Measurements from ENCODE around the gene PPT2. TPM values are rescaled to one million over a fixed set of nuclear protein-coding genes. Genes with fewer than 3 reads are reported as not detected.

Gene PPT2
- total RNA-seq, 1 experiment from 2014 or later: 38.2 TPM

DNA sequence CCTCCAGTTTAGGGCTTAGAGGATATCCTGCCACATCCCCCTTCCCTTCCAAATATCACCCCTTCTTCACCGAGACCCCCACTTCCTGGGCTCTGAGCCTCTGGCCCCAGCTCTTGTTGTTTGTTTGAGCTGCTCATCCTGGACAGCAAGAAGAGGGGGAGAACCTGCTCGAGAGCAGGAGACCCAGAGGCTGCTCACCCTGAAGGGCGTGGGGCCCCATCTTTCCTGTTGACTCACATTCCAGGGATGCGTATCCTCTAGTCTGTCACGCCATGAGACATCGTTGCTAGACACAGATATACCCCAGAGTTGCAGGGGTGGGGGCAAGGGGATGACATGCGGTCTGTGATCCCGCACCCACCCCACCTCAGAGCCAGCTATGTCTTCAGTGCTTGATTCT, 39.1 kb upstream of the PPT2 start:
- Histone ChIP-seq H3K27me3 (ENCODE audit: insufficient read depth, low read depth) (no peaks in the 10 kb centered on the region), H3K9me3 (ENCODE audit: insufficient read depth, low read depth) (no peaks in the 10 kb centered on the region), H3K27ac (no peak overlapping the region), H3K9me2 (ENCODE audit: insufficient read depth) (no peaks in the 10 kb centered on the region), H3F3A (ENCODE audit: insufficient read depth, low read depth) (peaks cover 20% of the 10 kb centered on the region), H3K4me1 (replicated peaks; ENCODE audit: insufficient read depth) (peaks cover 21% of the 10 kb centered on the region; the same call in 1 of the 2 replicates), H3K79me2 (ENCODE audit: low read depth) (no peaks in the 10 kb centered on the region), H3K4me3 (no peak overlapping the region), H4K20me1 (ENCODE audit: insufficient read depth) (no peaks in the 10 kb centered on the region; the same call in 1 of the 2 replicates), H2AFZ (no peak overlapping the region), H3K36me3 (ENCODE audit: low read depth) (peaks cover 9% of the 10 kb centered on the region; the same call in 1 of the 2 replicates), H3K4me2 (0 out of 2 replicates have a peak overlapping the region, but pooled peaks have one; percentile 22)
- POLR2A ChIA-PET (ENCODE audit: unreplicated experiment): interaction anchor here (0.6 kb wide), 2 partner anchors 11 to 21 kb away, joined by 3 to 4 read pairs; no protein-coding TSS in a partner anchor
- BruUV-seq (replicated peaks): no TSS peak
- DNase-seq: peak; percentile 39 to 60
- no peak for TF ChIP-seq EZH2 (IDR thresholded peaks at IDR 0.05; ENCODE audit: low read depth)
- TF ChIP-seq, protein P1, sequence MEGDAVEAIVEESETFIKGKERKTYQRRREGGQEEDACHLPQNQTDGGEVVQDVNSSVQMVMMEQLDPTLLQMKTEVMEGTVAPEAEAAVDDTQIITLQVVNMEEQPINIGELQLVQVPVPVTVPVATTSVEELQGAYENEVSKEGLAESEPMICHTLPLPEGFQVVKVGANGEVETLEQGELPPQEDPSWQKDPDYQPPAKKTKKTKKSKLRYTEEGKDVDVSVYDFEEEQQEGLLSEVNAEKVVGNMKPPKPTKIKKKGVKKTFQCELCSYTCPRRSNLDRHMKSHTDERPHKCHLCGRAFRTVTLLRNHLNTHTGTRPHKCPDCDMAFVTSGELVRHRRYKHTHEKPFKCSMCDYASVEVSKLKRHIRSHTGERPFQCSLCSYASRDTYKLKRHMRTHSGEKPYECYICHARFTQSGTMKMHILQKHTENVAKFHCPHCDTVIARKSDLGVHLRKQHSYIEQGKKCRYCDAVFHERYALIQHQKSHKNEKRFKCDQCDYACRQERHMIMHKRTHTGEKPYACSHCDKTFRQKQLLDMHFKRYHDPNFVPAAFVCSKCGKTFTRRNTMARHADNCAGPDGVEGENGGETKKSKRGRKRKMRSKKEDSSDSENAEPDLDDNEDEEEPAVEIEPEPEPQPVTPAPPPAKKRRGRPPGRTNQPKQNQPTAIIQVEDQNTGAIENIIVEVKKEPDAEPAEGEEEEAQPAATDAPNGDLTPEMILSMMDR (conservative IDR thresholded peaks at IDR 0.05): no peak
- CTCF ChIA-PET: interaction anchor here (1.0 kb wide), 1 partner anchor 35 kb away, joined by 3 read pairs; no protein-coding TSS in a partner anchor
- intact Hi-C loops (cut with micrococcal nuclease; ENCODE audit: unreplicated experiment): loop anchor here (1.0 to 5.0 kb wide), 4 partner anchors 27 to 683 kb away; no protein-coding TSS in a partner anchor

DNA sequence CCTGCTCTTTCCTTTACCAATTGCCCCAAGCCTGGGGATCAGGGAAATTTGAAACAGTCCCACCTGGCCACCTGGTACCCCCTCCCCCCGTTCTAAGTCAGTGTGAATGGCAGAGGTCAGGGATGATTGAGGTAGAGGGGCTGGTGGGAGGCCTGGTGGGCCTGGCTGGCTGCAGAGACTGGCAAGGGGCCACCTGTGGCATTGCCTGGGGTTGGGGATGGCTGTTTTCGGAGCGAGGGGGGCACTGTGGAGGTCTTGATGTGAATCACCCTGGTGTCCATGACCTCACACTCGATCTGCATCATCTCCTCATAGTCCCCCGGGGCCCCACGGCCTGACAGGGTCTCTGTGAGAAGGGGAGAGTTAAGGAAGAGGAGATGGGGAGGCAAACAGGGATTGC, 38.3 kb upstream of the PPT2 start:
- DNase-seq: no peak
- Histone ChIP-seq H3F3A (ENCODE audit: insufficient read depth, low read depth) (peaks cover 23% of the 10 kb centered on the region), H3K79me2 (ENCODE audit: low read depth) (no peaks in the 10 kb centered on the region), H3K4me3 (no peak overlapping the region), H3K4me2 (no peak overlapping the region), H3K27me3 (ENCODE audit: insufficient read depth, low read depth) (no peaks in the 10 kb centered on the region), H4K20me1 (ENCODE audit: insufficient read depth) (no peaks in the 10 kb centered on the region; the same call in 1 of the 2 replicates), H3K9me3 (ENCODE audit: insufficient read depth, low read depth) (no peaks in the 10 kb centered on the region), H3K27ac (no peak overlapping the region), H3K9me2 (ENCODE audit: insufficient read depth) (no peaks in the 10 kb centered on the region), H3K36me3 (ENCODE audit: low read depth) (peaks cover 9% of the 10 kb centered on the region; the same call in 1 of the 2 replicates), H3K4me1 (replicated peaks; ENCODE audit: insufficient read depth) (peaks cover 21% of the 10 kb centered on the region; the same call in 1 of the 2 replicates), H2AFZ (no peak overlapping the region)
- intact Hi-C loops (cut with micrococcal nuclease; ENCODE audit: unreplicated experiment): loop anchor here (2.0 to 5.0 kb wide), 3 partner anchors 69 to 682 kb away; no protein-coding TSS in a partner anchor
- CTCF ChIA-PET: no interaction called here
- POLR2A ChIA-PET (ENCODE audit: unreplicated experiment): interaction anchor here (0.5 to 0.6 kb wide), 2 partner anchors 12 to 39 kb away, joined by 3 read pairs; no protein-coding TSS in a partner anchor
- TF ChIP-seq, protein P1 (conservative IDR thresholded peaks at IDR 0.05): no peak
- TF ChIP-seq EZH2 (IDR thresholded peaks at IDR 0.05; ENCODE audit: low read depth): no peak
- no TSS peak for BruUV-seq (replicated peaks)

DNA sequence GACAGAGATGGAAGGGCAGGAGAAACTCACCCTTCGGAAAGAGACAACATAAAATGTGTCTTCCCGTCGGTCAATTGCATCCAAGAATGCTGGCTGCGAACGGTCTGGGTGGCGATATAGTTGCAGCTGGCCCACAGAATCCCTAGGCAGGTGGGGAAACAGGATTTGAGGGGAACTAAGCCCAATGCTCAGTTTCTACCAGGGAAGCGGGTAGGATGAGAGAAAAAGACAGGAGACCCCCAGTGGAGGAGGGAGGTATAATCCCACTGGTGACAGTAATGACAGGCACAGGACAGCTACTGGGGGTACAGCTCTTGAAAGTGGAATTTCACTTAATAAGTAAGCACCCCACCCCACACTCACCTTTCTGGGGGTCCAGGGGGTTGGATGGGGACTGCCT, 37.3 kb upstream of the PPT2 start:
- H3K27me3 ChIP-seq (ENCODE audit: insufficient read depth, low read depth): no peaks in the 10 kb centered on the region
- H3K4me1 ChIP-seq (replicated peaks; ENCODE audit: insufficient read depth): peaks cover 21% of the 10 kb centered on the region; the same call in 1 of the 2 replicates
- H3K9me3 ChIP-seq (ENCODE audit: insufficient read depth, low read depth): no peaks in the 10 kb centered on the region
- DNase-seq: no peak
- no peaks in the 10 kb centered on the region for H3K9me2 ChIP-seq (ENCODE audit: insufficient read depth)
- peaks cover 9% of the 10 kb centered on the region; the same call in 1 of the 2 replicates for H3K36me3 ChIP-seq (ENCODE audit: low read depth)
- intact Hi-C loops (cut with micrococcal nuclease; ENCODE audit: unreplicated experiment): loop anchor here (5.0 kb wide), 2 partner anchors 81 to 681 kb away; no protein-coding TSS in a partner anchor
- ChIA-PET CTCF (interaction anchor here (0.6 to 1.2 kb wide), 2 partner anchors 12 to 329 kb away, joined by 3 to 4 read pairs; no protein-coding TSS in a partner anchor), POLR2A (ENCODE audit: unreplicated experiment) (no interaction called here)
- no peak overlapping the region for H3K4me2 ChIP-seq
- no peak overlapping the region for H2AFZ ChIP-seq
- no peak for TF ChIP-seq EZH2 (IDR thresholded peaks at IDR 0.05; ENCODE audit: low read depth)
- TF ChIP-seq, protein P1 (conservative IDR thresholded peaks at IDR 0.05): peak; percentile 65
- peaks cover 18% of the 10 kb centered on the region for H3F3A ChIP-seq (ENCODE audit: insufficient read depth, low read depth)
- no peaks in the 10 kb centered on the region; the same call in 1 of the 2 replicates for H4K20me1 ChIP-seq (ENCODE audit: insufficient read depth)
- no peak overlapping the region for H3K4me3 ChIP-seq
- H3K79me2 ChIP-seq (ENCODE audit: low read depth): no peaks in the 10 kb centered on the region
- no TSS peak for BruUV-seq (replicated peaks)
- H3K27ac ChIP-seq: no peak overlapping the region

All from PC-9 (cell line).